Skeletal muscle satellite cell (primary cell): ENCODE data around the gene SHISAL1.

Source experiments
- H3K27me3 ChIP-seq: 2 replicates; pipeline ENCODE4 v1.7.0; 2013; ENCODE audit warnings: low read length; ENCODE audit not compliant: control insufficient read depth, insufficient read depth
- H3K36me3 ChIP-seq: 2 replicates; pipeline ENCODE4 v1.7.0; 2013; ENCODE audit warnings: mild to moderate bottlenecking, control low read depth, low read length; ENCODE audit not compliant: insufficient read depth
- H3K4me1 ChIP-seq: 2 replicates; pipeline ENCODE4 v1.7.0; 2013; ENCODE audit warnings: low read length; ENCODE audit not compliant: control insufficient read depth, insufficient read depth
- H3K4me2 ChIP-seq: 2 replicates; pipeline ENCODE4 v1.7.0; 2013; ENCODE audit warnings: mild to moderate bottlenecking, low read length
- H3K4me3 ChIP-seq: 2 replicates; pipeline ENCODE4 v1.7.0; 2013; ENCODE audit warnings: low read length
- H3K9ac ChIP-seq: 2 replicates; pipeline ENCODE4 v1.7.0; 2013; ENCODE audit warnings: mild to moderate bottlenecking, low read depth, low read length, moderate library complexity
- H3K9me3 ChIP-seq: replicated peaks from 2 replicates; pipeline ENCODE4 v1.7.0; 2013; ENCODE audit warnings: mild to moderate bottlenecking, control low read depth, low read length

Gene SHISAL1

GRCh38 chr22:44319685-44320084 is 6.9 kb upstream of the SHISAL1 start:
- Histone ChIP-seq H3K36me3 (no peaks in the 10 kb centered on the region), H3K9ac (no peak overlapping the region), H3K9me3 (no peaks in the 10 kb centered on the region), H3K27me3 (peaks cover 14% of the 10 kb centered on the region), H3K4me1 (no peaks in the 10 kb centered on the region), H3K4me3 (no peak overlapping the region), H3K4me2 (no peak overlapping the region)

DNA sequence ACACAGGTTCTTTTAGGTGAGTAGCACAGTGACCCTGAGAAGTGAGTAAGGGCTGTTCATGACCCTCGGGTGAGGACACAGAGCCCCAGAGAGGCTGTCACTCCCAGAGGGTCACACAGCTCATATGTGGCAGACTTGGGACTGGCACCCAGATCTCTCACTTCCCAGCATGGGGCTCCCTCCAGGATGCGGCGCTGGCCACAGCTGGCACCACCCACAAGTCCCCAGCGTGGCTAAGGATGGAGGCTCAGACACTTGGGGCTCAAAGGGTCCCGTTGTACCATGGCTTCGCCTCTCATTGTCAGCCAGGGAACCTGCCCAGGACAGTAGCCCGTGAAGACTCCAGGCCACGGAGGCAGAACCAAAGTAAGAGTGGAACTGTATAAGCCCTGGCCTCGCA is 6.0 kb upstream of the SHISAL1 start:
- no peaks in the 10 kb centered on the region for H3K9me3 ChIP-seq
- no peak overlapping the region for H3K4me2 ChIP-seq
- no peaks in the 10 kb centered on the region for H3K36me3 ChIP-seq
- H3K4me1 ChIP-seq: no peaks in the 10 kb centered on the region
- H3K4me3 ChIP-seq: no peak overlapping the region
- no peak overlapping the region for H3K9ac ChIP-seq
- H3K27me3 ChIP-seq: peaks cover 14% of the 10 kb centered on the region

GRCh38 chr22:44317886-44318637 is 5.3 kb upstream of the SHISAL1 start:
- Histone ChIP-seq H3K4me3 (no peak overlapping the region), H3K36me3 (no peaks in the 10 kb centered on the region), H3K4me2 (no peak overlapping the region), H3K4me1 (no peaks in the 10 kb centered on the region), H3K9ac (no peak overlapping the region), H3K9me3 (no peaks in the 10 kb centered on the region), H3K27me3 (peaks cover 14% of the 10 kb centered on the region)

DNA sequence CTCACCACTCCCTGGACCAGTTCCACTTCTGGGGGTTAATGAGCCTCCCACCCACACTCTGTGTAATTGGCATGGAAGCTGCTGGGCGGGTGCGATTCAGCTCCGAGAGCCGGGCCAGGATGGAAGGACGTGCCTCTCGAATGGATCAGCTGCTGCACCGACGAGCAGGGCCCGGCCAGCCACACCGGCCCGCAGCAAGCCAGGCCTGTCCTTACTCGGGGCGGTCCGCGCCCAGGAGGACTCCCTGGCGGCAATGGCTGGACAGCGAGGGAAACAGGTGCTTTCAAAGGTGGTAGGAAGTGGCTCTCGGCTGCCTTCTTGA is 4.3 kb upstream of the SHISAL1 start:
- Histone ChIP-seq H3K4me3 (no peak overlapping the region), H3K27me3 (peaks cover 14% of the 10 kb centered on the region), H3K4me2 (no peak overlapping the region), H3K9ac (no peak overlapping the region), H3K4me1 (peaks cover 8% of the 10 kb centered on the region), H3K9me3 (no peaks in the 10 kb centered on the region), H3K36me3 (no peaks in the 10 kb centered on the region)

DNA sequence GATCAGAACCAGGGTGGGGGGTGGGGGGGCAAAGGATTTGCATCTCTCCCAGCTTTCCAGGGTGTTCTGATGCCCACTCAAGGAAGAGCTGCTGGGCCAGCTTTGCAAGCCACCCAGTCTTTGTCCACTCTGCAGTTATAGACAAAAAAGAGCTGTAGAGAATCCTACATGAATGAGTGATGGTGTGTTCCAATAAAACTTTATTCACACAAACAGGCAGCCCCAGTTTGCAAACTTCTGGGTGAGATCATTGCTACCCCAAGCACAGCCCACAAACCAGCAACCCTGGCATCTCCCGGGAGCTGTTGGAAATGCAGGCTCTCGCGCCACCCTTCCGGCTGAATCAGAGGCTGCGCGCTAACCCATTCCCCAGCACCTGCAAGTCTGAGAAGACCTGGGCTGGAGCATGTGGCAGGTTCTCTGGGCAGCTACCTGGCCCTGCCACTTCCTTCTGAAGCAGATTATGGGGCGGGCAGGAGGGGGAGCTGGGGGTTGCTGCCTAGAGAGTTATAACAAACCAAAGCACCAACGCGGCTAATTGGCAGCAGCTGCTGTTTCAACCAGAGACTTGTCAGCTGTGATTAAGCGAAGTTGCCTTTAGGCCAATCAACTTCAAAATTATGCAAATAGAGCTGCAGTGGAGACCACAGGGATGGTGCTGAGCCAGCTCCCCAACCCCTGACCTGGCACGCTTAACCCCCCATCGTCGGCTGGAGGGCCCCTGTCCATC is 3.8 kb upstream of the SHISAL1 start:
- no peaks in the 10 kb centered on the region for H3K9me3 ChIP-seq
- H3K4me2 ChIP-seq: no peak overlapping the region
- no peaks in the 10 kb centered on the region for H3K36me3 ChIP-seq
- peaks cover 13% of the 10 kb centered on the region for H3K4me1 ChIP-seq
- peaks cover 14% of the 10 kb centered on the region for H3K27me3 ChIP-seq
- H3K4me3 ChIP-seq: no peak overlapping the region
- H3K9ac ChIP-seq: no peak overlapping the region

GRCh38 chr22:44314425-44315067 is 1.8 kb upstream of the SHISAL1 start:
- H3K36me3 ChIP-seq: no peaks in the 10 kb centered on the region
- H3K27me3 ChIP-seq: peaks cover 8% of the 10 kb centered on the region
- no peak overlapping the region for H3K9ac ChIP-seq
- no peaks in the 10 kb centered on the region for H3K9me3 ChIP-seq
- no peak overlapping the region for H3K4me2 ChIP-seq
- H3K4me1 ChIP-seq: peaks cover 27% of the 10 kb centered on the region
- no peak overlapping the region for H3K4me3 ChIP-seq

- Histone ChIP-seq H3K27me3 (peaks cover 8% of the 10 kb centered on the region), H3K9ac (no peak overlapping the region), H3K4me1 (peaks cover 36% of the 10 kb centered on the region), H3K4me2 (no peak overlapping the region), H3K9me3 (no peaks in the 10 kb centered on the region), H3K36me3 (no peaks in the 10 kb centered on the region), H3K4me3 (no peak overlapping the region)
Measured at GRCh38 chr22:44313385-44314006, 745 bp upstream of the SHISAL1 start.

GRCh38 chr22:44311855-44312170 is 938 bp downstream of the SHISAL1 start:
- Histone ChIP-seq H3K4me2 (peak overlapping the region; percentile 31), H3K4me3 (no peak overlapping the region), H3K9me3 (no peaks in the 10 kb centered on the region), H3K27me3 (peaks cover 8% of the 10 kb centered on the region), H3K4me1 (peaks cover 40% of the 10 kb centered on the region), H3K9ac (peak overlapping the region; percentile 34), H3K36me3 (no peaks in the 10 kb centered on the region)

GRCh38 chr22:44311104-44311854 is 1.5 kb downstream of the SHISAL1 start:
- no peak overlapping the region for H3K4me3 ChIP-seq
- peaks cover 4% of the 10 kb centered on the region for H3K27me3 ChIP-seq
- H3K9ac ChIP-seq: peak overlapping the region; percentile 34
- no peaks in the 10 kb centered on the region for H3K36me3 ChIP-seq
- peaks cover 40% of the 10 kb centered on the region for H3K4me1 ChIP-seq
- no peak overlapping the region for H3K4me2 ChIP-seq
- no peaks in the 10 kb centered on the region for H3K9me3 ChIP-seq

DNA sequence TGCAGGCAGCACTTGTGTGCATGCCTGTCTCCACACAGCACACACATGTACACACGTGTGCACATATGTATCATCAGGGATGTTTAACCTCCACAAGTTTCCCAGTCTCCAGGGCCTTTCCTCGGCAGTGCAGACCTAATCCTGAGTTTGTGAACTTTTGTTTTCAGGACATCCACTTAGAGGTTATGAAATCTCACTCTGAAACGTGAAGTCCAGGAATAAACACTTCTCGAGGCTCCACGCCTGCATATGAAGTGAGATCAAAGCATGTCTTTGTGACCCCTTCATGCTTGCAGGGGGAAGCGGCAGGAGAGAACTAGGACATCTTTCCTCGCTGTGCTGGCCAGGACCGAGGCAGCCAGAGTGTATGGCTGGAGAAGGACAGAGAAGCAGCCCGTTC is 3.1 kb downstream of the SHISAL1 start:
- Histone ChIP-seq H3K4me2 (peak overlapping the region; percentile 61), H3K4me3 (peak overlapping the region; percentile 18), H3K27me3 (no peaks in the 10 kb centered on the region), H3K36me3 (no peaks in the 10 kb centered on the region), H3K9ac (peak overlapping the region; percentile 29), H3K4me1 (peaks cover 40% of the 10 kb centered on the region), H3K9me3 (no peaks in the 10 kb centered on the region)

DNA sequence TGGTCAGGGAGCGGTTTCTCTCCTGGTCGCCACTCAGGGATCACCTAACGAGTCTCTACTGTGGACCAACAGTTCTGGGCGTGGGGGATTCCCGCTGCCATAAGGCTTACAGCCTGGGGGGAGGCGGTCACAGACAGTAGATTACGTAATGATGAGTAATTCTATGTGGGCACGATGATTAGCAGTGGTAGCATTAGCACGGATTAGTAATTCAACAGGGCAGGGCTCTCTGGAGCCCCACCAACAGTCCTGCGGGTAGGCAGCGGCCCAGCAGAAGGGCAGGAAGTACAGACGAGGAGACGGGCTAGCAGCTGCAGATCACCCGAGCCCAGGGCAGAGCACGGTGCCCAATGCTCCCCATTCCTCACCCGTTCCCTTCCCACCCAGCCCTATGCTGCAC is 3.6 kb downstream of the SHISAL1 start:
- Histone ChIP-seq H3K36me3 (no peaks in the 10 kb centered on the region), H3K27me3 (no peaks in the 10 kb centered on the region), H3K9ac (peak overlapping the region; percentile 29), H3K4me1 (peaks cover 40% of the 10 kb centered on the region), H3K4me3 (peak overlapping the region; percentile 18), H3K4me2 (peak overlapping the region; percentile 61), H3K9me3 (no peaks in the 10 kb centered on the region)
